GM12878 (cell line): ENCODE data around the gene LRP4. TPM values are rescaled to one million over a fixed set of nuclear protein-coding genes. Genes with fewer than 3 reads are reported as not detected.
A peak's percentile ranks its signal among the peaks of the same experiment; 100 is the strongest.

ENCODE experiments used
- ATAC-seq: fragments of 200-7000 bp; cut with Tn5 transposase; 3 replicates; pipeline ENCODE4 v1.9.1; 2020; ENCODE audit warnings: mild to moderate bottlenecking, moderate library complexity
- BruUV-seq: library from RNA; stranded (reverse); fragments of 400-500 nt; replicated peaks from 2 replicates; lab custom pipeline; 2021; lab: Mats Ljungman, UMichigan
- CTCF ChIA-PET: fragments of 300-600 bp; sonication (Branson Sonifier 250); formaldehyde crosslinking; extraction: SDS; loops from one replicate; lab custom pipeline; 2021; ENCODE audit warnings: inconsistent platforms; lab: Yijun Ruan, JAX
- POLR2A ChIA-PET: fragments of 350-600 bp; formaldehyde crosslinking; extraction: SDS; loops from one replicate; lab custom pipeline; 2021; ENCODE audit warnings: inconsistent platforms; lab: Charles Lee
- RAD21 ChIA-PET: fragments of 300-600 bp; sonication (Branson Sonifier 250); formaldehyde crosslinking; loops from one replicate; lab custom pipeline; 2023; ENCODE audit warnings: antibody characterized with exemption; ENCODE audit not compliant: unreplicated experiment; lab: Charles Lee
- SMC1A ChIA-PET: fragments of 300-600 bp; sonication (Branson Sonifier 250); formaldehyde crosslinking; loops from one replicate; lab custom pipeline; 2023; ENCODE audit not compliant: unreplicated experiment, uncharacterized antibody; lab: Charles Lee
- DNase-seq: peaks from one replicate; pipeline ENCODE4 v3.0.0-alpha.2; 2011; ENCODE audit warnings: low read depth, low spot score
- FAIRE-seq: peaks from 3 replicates; lab custom pipeline; 2011; peaks lifted over from hg19 to GRCh38; lab: Jason Lieb, UNC
- H2AFZ ChIP-seq: 2 replicates; pipeline ENCODE4 v1.6.0; 2011; ENCODE audit warnings: low read depth, low read length, control low read depth; ENCODE audit not compliant: control insufficient read depth
- H3K27ac ChIP-seq: 2 replicates; pipeline ENCODE4 v1.5.1; 2011; ENCODE audit warnings: control low read depth; ENCODE audit not compliant: control insufficient read depth, insufficient read depth
- H3K27me3 ChIP-seq, 2 experiments: replicated peaks in 1 of 2; 2 replicates each; pipeline versions ENCODE4 v1.6.0 to v1.6.1; 2011; ENCODE audit warnings: low read length in 1 of 2; ENCODE audit not compliant: control insufficient read depth in 2 of 2, insufficient read depth in 2 of 2
- H3K36me3 ChIP-seq, 2 experiments: 2 replicates each; pipeline ENCODE4 v1.5.1; 2011; ENCODE audit warnings: low read length in 1 of 2; ENCODE audit not compliant: control insufficient read depth in 2 of 2, insufficient read depth in 2 of 2
- H3K4me1 ChIP-seq: 2 replicates; pipeline ENCODE4 v1.6.1; 2011; ENCODE audit warnings: mild to moderate bottlenecking, low read length, moderate library complexity, mixed read lengths; ENCODE audit not compliant: control insufficient read depth, insufficient read depth
- H3K4me2 ChIP-seq: 2 replicates; pipeline ENCODE4 v1.6.0; 2011; ENCODE audit warnings: control low read depth; ENCODE audit not compliant: control insufficient read depth, insufficient read depth
- H3K4me3 ChIP-seq: fragments of 200-600 bp; sonication (generic); 2 replicates; pipeline ENCODE4 v1.5.1; 2016
- H3K79me2 ChIP-seq: 2 replicates; pipeline ENCODE4 v1.6.0; 2011; ENCODE audit warnings: low read length; ENCODE audit not compliant: control insufficient read depth, insufficient read depth
- H3K9ac ChIP-seq: 2 replicates; pipeline ENCODE4 v1.8.0; 2011; ENCODE audit warnings: low read length, control low read depth, mixed read lengths; ENCODE audit not compliant: control insufficient read depth, insufficient read depth
- H3K9me3 ChIP-seq: replicated peaks from 3 replicates; pipeline ENCODE4 v1.5.1; 2011; ENCODE audit warnings: mild to moderate bottlenecking, low read length; ENCODE audit not compliant: control insufficient read depth, insufficient read depth
- H4K20me1 ChIP-seq: 2 replicates; pipeline ENCODE4 v1.6.0; 2011; ENCODE audit not compliant: control insufficient read depth, insufficient read depth
- CBX5 ChIP-seq: sonication (generic); IDR thresholded peaks from 2 replicates; pipeline ENCODE4 v1.6.1; 2016; ENCODE audit warnings: low read depth, moderate library complexity, mild to moderate bottlenecking, inconsistent platforms
- CHD1 ChIP-seq: IDR thresholded peaks from 2 replicates; pipeline ENCODE4 v1.6.1; 2012; ENCODE audit warnings: low read depth, low read length, improper control_type of control experiment
- EZH2 ChIP-seq: IDR thresholded peaks from 2 replicates; pipeline ENCODE4 v1.6.1; 2012; ENCODE audit warnings: low read depth, mild to moderate bottlenecking, control low read depth, inconsistent platforms, low read length, borderline replicate concordance; ENCODE audit not compliant: control insufficient read depth
- KAT2A ChIP-seq: conservative IDR thresholded peaks from 2 replicates; pipeline ENCODE4 v1.6.1; 2011; ENCODE audit warnings: low read depth, low read length; ENCODE audit not compliant: control insufficient read depth
- MTA3 ChIP-seq: IDR thresholded peaks from 2 replicates; pipeline ENCODE4 v1.6.1; 2012; ENCODE audit warnings: low read length, inconsistent platforms, borderline replicate concordance
- NRF1 ChIP-seq: conservative IDR thresholded peaks from 2 replicates; pipeline ENCODE4 v1.6.1; 2011; ENCODE audit warnings: mild to moderate bottlenecking, low read depth, low read length, improper control_type of control experiment
- RAD21 ChIP-seq: IDR thresholded peaks from 2 replicates; pipeline ENCODE4 v1.6.1; 2011; ENCODE audit warnings: mild to moderate bottlenecking, low read depth, low read length, moderate library complexity; ENCODE audit not compliant: insufficient read depth
- RELA ChIP-seq: fragments of 450-650 bp; IDR thresholded peaks from 2 replicates; pipeline ENCODE4 v1.8.0; 2014; ENCODE audit warnings: borderline replicate concordance; ENCODE audit not compliant: partially characterized antibody
- SREBF2 ChIP-seq: IDR thresholded peaks from 2 replicates; pipeline ENCODE4 v1.6.1; 2012; ENCODE audit warnings: mild to moderate bottlenecking, low read length
- WRNIP1 ChIP-seq: IDR thresholded peaks from 2 replicates; pipeline ENCODE4 v1.6.1; 2011; ENCODE audit warnings: low read depth, low read length, improper control_type of control experiment, borderline replicate concordance
- ZBED1 ChIP-seq: IDR thresholded peaks from 2 replicates; pipeline ENCODE4 v1.6.1; 2016; ENCODE audit warnings: borderline replicate concordance
- WGBS: methylation state at CpG from one replicate; pipeline ENCODE4 v1.1.6; 2016; ENCODE audit warnings: low lambda C conversion rate; ENCODE audit not compliant: insufficient replicate concordance, insufficient coverage; ENCODE audit errors: missing lambda C conversion rate; 5-methylcytosine and 5-hydroxymethylcytosine counted together
- in situ Hi-C: fragments of 300-500 bp; cut with MboI; formaldehyde crosslinking; loops from 9 replicates; pipeline ENCODE4 v1.14.3; 2018; ENCODE audit warnings: mixed read lengths
- intact Hi-C: fragments of 100-400 bp; cut with micrococcal nuclease; formaldehyde crosslinking; loops from one replicate; pipeline ENCODE4 v1.14.2; 2022; ENCODE audit not compliant: unreplicated experiment
- polyA plus RNA-seq, 11 experiments: library from polyadenylated mRNA; depleted of rRNA in 4 of 11; unstranded in 6 of 11; stranded (reverse) in 5 of 11; fragments of >200 nt; fragmentation: Nextera tagmentation in 4 of 11; fragmentation: Illumina TruSeq in 1 of 11; extraction: Ambion mirVana in 4 of 11; extraction: Trizol in 1 of 11; gene quantifications; 1 replicate in 1 of 11; 2 replicates in 10 of 11; pipeline versions ENCODE4 v1.2.1 to v1.2.3, GENCODE V29; 2011 to 2016; ENCODE audit warnings: inconsistent platforms in 2 of 11, missing spikeins in 2 of 11, low read depth in 1 of 11
- total RNA-seq, 4 experiments: library from RNA; depleted of rRNA in 3 of 4; stranded (reverse); fragments of >200 nt in 3 of 4; fragmentation: Illumina TruSeq in 1 of 4; extraction: Trizol in 1 of 4; gene quantifications; 2 replicates each; pipeline versions ENCODE4 v1.2.1 to v1.2.3, GENCODE V29; 2013 to 2021
- TF ChIP-seq, protein P1 (sequence below): IDR thresholded peaks from 2 replicates; pipeline ENCODE4 v1.6.1; 2011; ENCODE audit warnings: mild to moderate bottlenecking, low read depth, low read length, moderate library complexity; ENCODE audit not compliant: insufficient replicate concordance
- TF ChIP-seq, protein P2 (sequence below): IDR thresholded peaks from 2 replicates; pipeline ENCODE4 v1.6.1; 2011; ENCODE audit warnings: low read depth, mild to moderate bottlenecking, low read length, moderate library complexity, borderline replicate concordance; ENCODE audit errors: extremely low read depth
- TF ChIP-seq, protein P3 (sequence below): fragments of 450-650 bp; IDR thresholded peaks from 2 replicates; pipeline ENCODE4 v1.6.1; 2018; ENCODE audit warnings: borderline replicate concordance, mild to moderate bottlenecking; ENCODE audit not compliant: partially characterized antibody

LRP4 gene
- total and polyA plus RNA-seq, 10 of the 15 experiments (the other 5 are each of a cell fraction or from before 2014, with no cell fraction given) = under 0.01 to 0.06 (median 0.03) TPM; not detected in 6

DNA sequence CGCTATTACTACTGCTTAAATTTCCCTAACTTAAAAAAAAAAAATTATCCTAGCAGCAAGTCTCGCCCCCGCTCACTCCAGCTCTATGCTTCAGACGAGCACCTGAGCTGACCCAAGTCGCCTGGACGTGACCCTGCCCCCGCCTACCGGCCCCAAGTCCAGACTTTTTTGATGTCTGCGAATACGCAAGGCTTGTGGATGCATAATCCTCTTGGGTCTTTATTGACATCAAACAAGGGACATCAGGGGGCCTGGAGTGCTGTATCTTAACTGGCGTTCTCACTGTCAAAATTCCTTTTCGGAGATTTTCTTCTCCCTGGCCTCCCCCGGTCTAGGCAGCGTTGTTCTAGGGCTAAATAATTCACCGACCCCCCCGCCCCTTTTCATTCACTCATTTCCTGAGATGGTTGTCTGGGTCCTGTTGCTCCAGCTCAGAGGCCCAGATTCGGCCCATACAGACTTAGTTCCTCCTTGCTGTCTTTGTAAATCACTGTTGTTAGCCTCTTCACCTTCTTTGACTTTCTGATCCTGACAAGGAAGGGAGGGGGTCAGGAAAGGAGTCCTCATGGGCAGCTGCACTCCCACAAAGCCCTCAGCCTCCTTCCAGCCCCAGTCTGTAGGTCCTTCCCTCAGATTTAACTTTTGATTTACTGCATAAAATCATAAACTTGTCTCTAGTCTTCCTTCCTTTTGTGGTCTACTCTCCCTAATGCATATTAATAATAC, 601 bp upstream of the LRP4 start (continued):
- TF ChIP-seq ZBED1 = no peak
- TF ChIP-seq KAT2A = no peak
- TF ChIP-seq, protein P1, sequence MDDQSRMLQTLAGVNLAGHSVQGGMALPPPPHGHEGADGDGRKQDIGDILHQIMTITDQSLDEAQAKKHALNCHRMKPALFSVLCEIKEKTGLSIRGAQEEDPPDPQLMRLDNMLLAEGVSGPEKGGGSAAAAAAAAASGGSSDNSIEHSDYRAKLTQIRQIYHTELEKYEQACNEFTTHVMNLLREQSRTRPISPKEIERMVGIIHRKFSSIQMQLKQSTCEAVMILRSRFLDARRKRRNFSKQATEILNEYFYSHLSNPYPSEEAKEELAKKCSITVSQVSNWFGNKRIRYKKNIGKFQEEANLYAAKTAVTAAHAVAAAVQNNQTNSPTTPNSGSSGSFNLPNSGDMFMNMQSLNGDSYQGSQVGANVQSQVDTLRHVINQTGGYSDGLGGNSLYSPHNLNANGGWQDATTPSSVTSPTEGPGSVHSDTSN = no peak
- TF ChIP-seq, protein P2, sequence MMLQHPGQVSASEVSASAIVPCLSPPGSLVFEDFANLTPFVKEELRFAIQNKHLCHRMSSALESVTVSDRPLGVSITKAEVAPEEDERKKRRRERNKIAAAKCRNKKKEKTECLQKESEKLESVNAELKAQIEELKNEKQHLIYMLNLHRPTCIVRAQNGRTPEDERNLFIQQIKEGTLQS = no peak
- TF ChIP-seq CBX5 = no peak
- TF ChIP-seq, all 136 proteins: peak for 0

GRCh38 chr11:46917762-46918082, 628 bp downstream of the LRP4 start:
- Histone ChIP-seq H3K4me1 (peaks cover 6% of the 10 kb centered on the region; the same call in 1 of the 2 replicates), H3K27ac (no peak overlapping the region), H3K27me3 (peaks cover 6 to 28% of the 10 kb centered on the region in 2 experiments), H3K36me3 (no peaks in the 10 kb centered on the region), H3K79me2 (no peaks in the 10 kb centered on the region), H3K4me3 (peak overlapping the region; percentile 40; the same call in 1 of the 2 replicates), H3K9ac (no peak overlapping the region; the same call in 1 of the 2 replicates), H2AFZ (no peak overlapping the region), H4K20me1 (no peaks in the 10 kb centered on the region), H3K9me3 (no peaks in the 10 kb centered on the region), H3K4me2 (peak overlapping the region; percentile 77)
- ChIA-PET SMC1A (interaction anchor here (2.3 kb wide), 1 partner anchor 236 kb away, joined by 12 read pairs; no protein-coding TSS in a partner anchor), RAD21 (interaction anchor here (1.9 kb wide), 1 partner anchor 235 kb away, joined by 10 read pairs; no protein-coding TSS in a partner anchor), POLR2A (no interaction called here), CTCF (interaction anchor here (1.4 to 5.3 kb wide), 3 partner anchors 235 to 244 kb away, joined by 3 to 33 read pairs (median 4); no protein-coding TSS in a partner anchor)
- intact Hi-C loops = loop anchor here (5.0 kb wide), 1 partner anchor 155 kb away; no protein-coding TSS in a partner anchor
- DNase-seq (no peak), ATAC-seq (no peak), FAIRE-seq (no peak)
- in situ Hi-C loops = no loop called here
- no TSS peak for BruUV-seq
- 30% methylated on average over 12 of the region's 22 CpGs for WGBS
- no peak for TF ChIP-seq CHD1
- TF ChIP-seq RAD21 = no peak
- no peak for TF ChIP-seq WRNIP1
- TF ChIP-seq EZH2 = 0 out of 2 replicates have a peak, but pooled peaks have one; percentile 76
- TF ChIP-seq SREBF2 = no peak
- TF ChIP-seq RELA = no peak
- no peak for TF ChIP-seq NRF1
- no peak for TF ChIP-seq MTA3
- TF ChIP-seq, protein P3, sequence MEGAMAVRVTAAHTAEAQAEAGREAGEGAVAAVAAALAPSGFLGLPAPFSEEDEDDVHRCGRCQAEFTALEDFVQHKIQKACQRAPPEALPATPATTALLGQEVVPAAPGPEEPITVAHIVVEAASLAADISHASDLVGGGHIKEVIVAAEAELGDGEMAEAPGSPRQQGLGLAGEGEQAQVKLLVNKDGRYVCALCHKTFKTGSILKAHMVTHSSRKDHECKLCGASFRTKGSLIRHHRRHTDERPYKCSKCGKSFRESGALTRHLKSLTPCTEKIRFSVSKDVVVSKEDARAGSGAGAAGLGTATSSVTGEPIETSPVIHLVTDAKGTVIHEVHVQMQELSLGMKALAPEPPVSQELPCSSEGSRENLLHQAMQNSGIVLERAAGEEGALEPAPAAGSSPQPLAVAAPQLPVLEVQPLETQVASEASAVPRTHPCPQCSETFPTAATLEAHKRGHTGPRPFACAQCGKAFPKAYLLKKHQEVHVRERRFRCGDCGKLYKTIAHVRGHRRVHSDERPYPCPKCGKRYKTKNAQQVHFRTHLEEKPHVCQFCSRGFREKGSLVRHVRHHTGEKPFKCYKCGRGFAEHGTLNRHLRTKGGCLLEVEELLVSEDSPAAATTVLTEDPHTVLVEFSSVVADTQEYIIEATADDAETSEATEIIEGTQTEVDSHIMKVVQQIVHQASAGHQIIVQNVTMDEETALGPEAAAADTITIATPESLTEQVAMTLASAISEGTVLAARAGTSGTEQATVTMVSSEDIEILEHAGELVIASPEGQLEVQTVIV = no peak
